Glutamatergic neuron (in vitro differentiated cells): ENCODE measurements around the gene FBXL17. TPM values are rescaled to one million over a fixed set of nuclear protein-coding genes. Genes with fewer than 3 reads are reported as not detected.

Experiments used
- DNase-seq: peaks from one replicate; pipeline ENCODE4 v3.0.0; 2022
- H3K27ac Mint-ChIP-seq: one replicate; pipeline ENCODE4 v1.8.0; 2020; ENCODE audit warnings: mild to moderate bottlenecking, mixed read lengths, inconsistent platforms; ENCODE audit not compliant: unreplicated experiment
- H3K27me3 Mint-ChIP-seq: one replicate; pipeline ENCODE4 v1.8.0; 2020; ENCODE audit warnings: mild to moderate bottlenecking, moderate library complexity, mixed read lengths, inconsistent platforms; ENCODE audit not compliant: unreplicated experiment
- H3K36me3 Mint-ChIP-seq: one replicate; pipeline ENCODE4 v1.8.0; 2020; ENCODE audit warnings: mild to moderate bottlenecking, mixed read lengths, inconsistent platforms; ENCODE audit not compliant: unreplicated experiment
- H3K4me1 Mint-ChIP-seq: one replicate; pipeline ENCODE4 v1.8.0; 2020; ENCODE audit warnings: mild to moderate bottlenecking, low read depth, mixed read lengths, inconsistent platforms; ENCODE audit not compliant: unreplicated experiment
- H3K4me3 Mint-ChIP-seq: one replicate; pipeline ENCODE4 v1.8.0; 2020; ENCODE audit warnings: mild to moderate bottlenecking, mixed read lengths, inconsistent platforms; ENCODE audit not compliant: unreplicated experiment
- H3K9me3 Mint-ChIP-seq: one replicate; pipeline ENCODE4 v1.8.0; 2020; ENCODE audit warnings: mild to moderate bottlenecking, moderate library complexity, mixed read lengths, inconsistent platforms; ENCODE audit not compliant: unreplicated experiment
- CTCF ChIP-seq: fragments of 200-600 bp; sonication (generic); IDR thresholded peaks from one replicate; pipeline ENCODE4 v1.5.0; 2021; ENCODE audit not compliant: partially characterized antibody, unreplicated experiment
- total RNA-seq: library from RNA; stranded (reverse); fragmentation: NEBNext Ultra II Directional; extraction: Animal tissue kit (Norgen Biotek cat#: 25700); gene quantifications from one replicate; pipeline ENCODE4 v1.2.1, GENCODE V29; 2021; ENCODE audit not compliant: unreplicated experiment

Gene FBXL17
- total RNA-seq, 1 donor from 2014 or later = 20.3 TPM

- Mint-ChIP-seq H3K27me3 (no peaks in the 10 kb centered on the region), H3K27ac (no peak overlapping the region), H3K9me3 (no peaks in the 10 kb centered on the region), H3K4me1 (no peaks in the 10 kb centered on the region), H3K4me3 (no peak overlapping the region), H3K36me3 (no peaks in the 10 kb centered on the region)
- no peak for DNase-seq
- TF ChIP-seq CTCF = no peak
These were observed 266.2 kb downstream of the FBXL17 start for GRCh38 chr5:108115673-108116072.

GRCh38 chr5:108113950-108114349 is 267.9 kb downstream of the FBXL17 start:
- Mint-ChIP-seq H3K4me3 (no peak overlapping the region), H3K4me1 (no peaks in the 10 kb centered on the region), H3K36me3 (no peaks in the 10 kb centered on the region), H3K27me3 (peaks cover 1% of the 10 kb centered on the region), H3K9me3 (no peaks in the 10 kb centered on the region), H3K27ac (no peak overlapping the region)
- TF ChIP-seq CTCF = no peak
- DNase-seq = no peak

- Mint-ChIP-seq H3K36me3 (no peaks in the 10 kb centered on the region), H3K4me1 (no peaks in the 10 kb centered on the region), H3K9me3 (no peaks in the 10 kb centered on the region), H3K27ac (no peak overlapping the region), H3K4me3 (no peak overlapping the region), H3K27me3 (peaks cover 1% of the 10 kb centered on the region)
- DNase-seq = no peak
- TF ChIP-seq CTCF = no peak
These were observed 270.2 kb downstream of the FBXL17 start for GRCh38 chr5:108111736-108112135.

GRCh38 chr5:108109059-108109458 is 272.8 kb downstream of the FBXL17 start:
- Mint-ChIP-seq H3K9me3 (no peaks in the 10 kb centered on the region), H3K27me3 (peaks cover 1% of the 10 kb centered on the region), H3K4me1 (no peaks in the 10 kb centered on the region), H3K36me3 (no peaks in the 10 kb centered on the region), H3K4me3 (no peak overlapping the region), H3K27ac (no peak overlapping the region)
- no peak for DNase-seq
- no peak for TF ChIP-seq CTCF

GRCh38 chr5:108104448-108104847 is 277.4 kb downstream of the FBXL17 start:
- Mint-ChIP-seq H3K27ac (no peak overlapping the region), H3K9me3 (no peaks in the 10 kb centered on the region), H3K27me3 (no peaks in the 10 kb centered on the region), H3K36me3 (no peaks in the 10 kb centered on the region), H3K4me3 (no peak overlapping the region), H3K4me1 (no peaks in the 10 kb centered on the region)
- DNase-seq = no peak
- no peak for TF ChIP-seq CTCF
